Measurements from ENCODE around the gene DDX19B. TPM values are rescaled to one million over a fixed set of nuclear protein-coding genes. Genes with fewer than 3 reads are reported as not detected.

DDX19B gene
- total and polyA plus RNA-seq, 2 donors (not counting 3 experiments of a cell fraction or from before 2014, with no cell fraction given), result 28.1 to 34.3 TPM

DNA sequence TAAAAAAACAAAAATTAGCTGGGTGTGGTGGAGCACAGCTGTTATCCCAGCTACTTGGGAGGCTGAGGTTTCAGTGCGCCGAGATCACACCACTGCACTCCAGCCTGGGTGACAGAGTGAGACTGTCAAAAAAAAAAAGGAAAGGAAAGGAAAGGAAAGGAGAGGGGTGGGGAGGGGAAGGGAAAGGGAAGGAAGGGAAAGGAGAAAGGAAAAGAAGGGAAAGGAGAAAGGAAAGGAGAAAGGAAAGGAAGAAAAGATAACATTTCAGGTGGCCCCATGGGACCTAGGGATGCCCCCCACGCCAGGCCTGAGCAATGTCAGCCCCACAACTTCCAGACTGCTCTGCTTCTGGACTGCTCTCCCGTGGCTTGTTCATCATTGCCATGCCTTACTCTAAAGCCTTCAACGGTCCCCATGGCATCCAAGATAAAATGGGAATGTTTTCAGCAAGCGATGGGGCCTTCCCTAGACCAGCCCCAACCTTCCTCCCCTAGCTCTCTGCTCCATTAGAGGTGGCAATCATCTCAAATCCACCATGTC, 84.5 kb downstream of the DDX19B start:
- CTCF ChIA-PET, result no interaction called here
- FAIRE-seq, result no peak
- TF ChIP-seq MYC (IDR thresholded peaks at IDR 0.05; ENCODE audit: low read depth, low read length), result no peak
- TF ChIP-seq POLR2A (IDR thresholded peaks at IDR 0.05; ENCODE audit: low read depth, low read length), result no peak
- TF ChIP-seq POLR2AphosphoS5 (IDR thresholded peaks at IDR 0.05; ENCODE audit: insufficient read depth, low read depth, low read length), result no peak
- TF ChIP-seq EZH2 (IDR thresholded peaks at IDR 0.05; ENCODE audit: borderline replicate concordance, low read depth, low read length, severe bottlenecking), result no peak
- no peak for TF ChIP-seq JUN (IDR thresholded peaks at IDR 0.05; ENCODE audit: borderline replicate concordance, insufficient read depth, insufficient read length, low read depth)
- TF ChIP-seq, protein P1, sequence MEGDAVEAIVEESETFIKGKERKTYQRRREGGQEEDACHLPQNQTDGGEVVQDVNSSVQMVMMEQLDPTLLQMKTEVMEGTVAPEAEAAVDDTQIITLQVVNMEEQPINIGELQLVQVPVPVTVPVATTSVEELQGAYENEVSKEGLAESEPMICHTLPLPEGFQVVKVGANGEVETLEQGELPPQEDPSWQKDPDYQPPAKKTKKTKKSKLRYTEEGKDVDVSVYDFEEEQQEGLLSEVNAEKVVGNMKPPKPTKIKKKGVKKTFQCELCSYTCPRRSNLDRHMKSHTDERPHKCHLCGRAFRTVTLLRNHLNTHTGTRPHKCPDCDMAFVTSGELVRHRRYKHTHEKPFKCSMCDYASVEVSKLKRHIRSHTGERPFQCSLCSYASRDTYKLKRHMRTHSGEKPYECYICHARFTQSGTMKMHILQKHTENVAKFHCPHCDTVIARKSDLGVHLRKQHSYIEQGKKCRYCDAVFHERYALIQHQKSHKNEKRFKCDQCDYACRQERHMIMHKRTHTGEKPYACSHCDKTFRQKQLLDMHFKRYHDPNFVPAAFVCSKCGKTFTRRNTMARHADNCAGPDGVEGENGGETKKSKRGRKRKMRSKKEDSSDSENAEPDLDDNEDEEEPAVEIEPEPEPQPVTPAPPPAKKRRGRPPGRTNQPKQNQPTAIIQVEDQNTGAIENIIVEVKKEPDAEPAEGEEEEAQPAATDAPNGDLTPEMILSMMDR (IDR thresholded peaks at IDR 0.05; ENCODE audit: extremely low read depth in 1 of 2, insufficient read depth in 1 of 2, low read depth in 1 of 2, low read length in 2 of 2), result no peak
- TF ChIP-seq, protein P2, sequence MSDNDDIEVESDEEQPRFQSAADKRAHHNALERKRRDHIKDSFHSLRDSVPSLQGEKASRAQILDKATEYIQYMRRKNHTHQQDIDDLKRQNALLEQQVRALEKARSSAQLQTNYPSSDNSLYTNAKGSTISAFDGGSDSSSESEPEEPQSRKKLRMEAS (IDR thresholded peaks at IDR 0.05; ENCODE audit: insufficient read depth, insufficient read length), result no peak
- TF ChIP-seq GATA2 (IDR thresholded peaks at IDR 0.05; ENCODE audit: insufficient read depth, insufficient read length, low read depth, low read length), result no peak
- no peak for TF ChIP-seq FOS (IDR thresholded peaks at IDR 0.05; ENCODE audit: borderline replicate concordance, insufficient read depth, low read length)
- H3K79me2 ChIP-seq (ENCODE audit: control insufficient read depth, insufficient read depth, low read length), result peaks cover 10% of the 10 kb centered on the region
- no peak overlapping the region for H2AFZ ChIP-seq (ENCODE audit: low read depth, low read length)
- no peaks in the 10 kb centered on the region for H3K27me3 ChIP-seq (ENCODE audit: control insufficient read depth in 2 of 2, insufficient read depth in 2 of 2, low read length in 2 of 2)
- H3K9me3 ChIP-seq (replicated peaks; ENCODE audit: control insufficient read depth, insufficient read depth, low read length), result no peaks in the 10 kb centered on the region
- no peak overlapping the region for H3K4me3 ChIP-seq (replicated peaks in 1 of 3; ENCODE audit: insufficient read depth in 1 of 3, low read depth in 1 of 3, low read length in 3 of 3)
- dilution Hi-C loops (cut with MboI; ENCODE audit: extremely low pct_ligation_motif_present, low sequenced_read_pairs), result no loop called here
- H3K4me1 ChIP-seq (ENCODE audit: control insufficient read depth, extremely low read depth, insufficient read depth, low read length), result peaks cover 6% of the 10 kb centered on the region
- no peaks in the 10 kb centered on the region for H3K9me1 ChIP-seq (replicated peaks; ENCODE audit: control insufficient read depth, extremely low read depth, insufficient read depth, low read length)
- intact Hi-C loops (cut with micrococcal nuclease), result no loop called here
- H3K27ac ChIP-seq (ENCODE audit: insufficient read depth, low read depth, low read length), result no peak overlapping the region
- H4K20me1 ChIP-seq (replicated peaks; ENCODE audit: control insufficient read depth, extremely low read depth, insufficient read depth, low read length), result no peaks in the 10 kb centered on the region
- H3K4me2 ChIP-seq (ENCODE audit: insufficient read depth, low read length), result no peak overlapping the region
- H3K36me3 ChIP-seq (ENCODE audit: control insufficient read depth in 2 of 2, extremely low read depth in 1 of 2, insufficient read depth in 2 of 2, low read length in 2 of 2), result peaks cover 0 to 16% of the 10 kb centered on the region in 2 experiments
- no peak overlapping the region for H3K9ac ChIP-seq (replicated peaks; ENCODE audit: extremely low read depth, insufficient read depth, low read length)
- DNase-seq (ENCODE audit: low read depth, low spot score), result no peak
- POLR2A ChIA-PET, result no interaction called here
- no TSS peak for BruUV-seq (replicated peaks)

Small RNA genes lying within 50 kb of the gene (small RNA-seq; reads per million reads assigned to genes)
- not detected for gene RN7SL279P (ENCODE audit: insufficient read depth, insufficient read length, low read depth, low replicate concordance)

Other genes starting within 250 kb of the DDX19B start
- gene PDPR, start 184.9 kb upstream of the DDX19B start, total RNA-seq, result 22.0 and 26.4 TPM in 2 replicates
- gene PDPR, start 184.9 kb upstream of the DDX19B start, polyA plus RNA-seq, result 26.9 and 29.9 TPM in 2 replicates
- 0.42 TPM in 1 of 2 replicates, not detected in the other for gene CLEC18C, start 125.4 kb upstream of the DDX19B start, total RNA-seq
- 0.06 TPM in 1 of 2 replicates, not detected in the other for gene CLEC18C, start 125.4 kb upstream of the DDX19B start, polyA plus RNA-seq
- gene EXOSC6, start 47.2 kb upstream of the DDX19B start, total RNA-seq, result 29.2 and 30.6 TPM in 2 replicates
- 11.6 and 12.6 TPM in 2 replicates for gene EXOSC6, start 47.2 kb upstream of the DDX19B start, polyA plus RNA-seq
- gene AARS1, start 9.7 kb upstream of the DDX19B start, total RNA-seq, result 109 and 110 TPM in 2 replicates
- 58.9 and 71.3 TPM in 2 replicates for gene AARS1, start 9.7 kb upstream of the DDX19B start, polyA plus RNA-seq
- 41.3 and 41.6 TPM in 2 replicates for gene DDX19A, start 47.7 kb downstream of the DDX19B start, total RNA-seq
- gene DDX19A, start 47.7 kb downstream of the DDX19B start, polyA plus RNA-seq, result 21.7 and 26.5 TPM in 2 replicates
- gene ST3GAL2, start 139.9 kb downstream of the DDX19B start, total RNA-seq, result 50.2 and 50.4 TPM in 2 replicates
- 23.0 and 33.3 TPM in 2 replicates for gene ST3GAL2, start 139.9 kb downstream of the DDX19B start, polyA plus RNA-seq
- 13.2 and 18.0 TPM in 2 replicates for gene FCSK, start 155.4 kb downstream of the DDX19B start, total RNA-seq
- 11.4 and 12.4 TPM in 2 replicates for gene FCSK, start 155.4 kb downstream of the DDX19B start, polyA plus RNA-seq
- 46.5 and 61.2 TPM in 2 replicates for gene COG4, start 224.4 kb downstream of the DDX19B start, total RNA-seq
- gene COG4, start 224.4 kb downstream of the DDX19B start, polyA plus RNA-seq, result 53.7 and 56.2 TPM in 2 replicates
- 303 and 324 TPM in 2 replicates for gene SF3B3, start 224.6 kb downstream of the DDX19B start, total RNA-seq
- gene SF3B3, start 224.6 kb downstream of the DDX19B start, polyA plus RNA-seq, result 143 and 167 TPM in 2 replicates

Data from endothelial cell of umbilical vein (primary cell).